NCI-H1105 (cell line): Measurements from ENCODE around the gene AGO1.

Source experiments
- DNase-seq: peaks from one replicate; lab custom pipeline; 2025; lab: John Stamatoyannopoulos, UW

The AGO1 gene

DNA sequence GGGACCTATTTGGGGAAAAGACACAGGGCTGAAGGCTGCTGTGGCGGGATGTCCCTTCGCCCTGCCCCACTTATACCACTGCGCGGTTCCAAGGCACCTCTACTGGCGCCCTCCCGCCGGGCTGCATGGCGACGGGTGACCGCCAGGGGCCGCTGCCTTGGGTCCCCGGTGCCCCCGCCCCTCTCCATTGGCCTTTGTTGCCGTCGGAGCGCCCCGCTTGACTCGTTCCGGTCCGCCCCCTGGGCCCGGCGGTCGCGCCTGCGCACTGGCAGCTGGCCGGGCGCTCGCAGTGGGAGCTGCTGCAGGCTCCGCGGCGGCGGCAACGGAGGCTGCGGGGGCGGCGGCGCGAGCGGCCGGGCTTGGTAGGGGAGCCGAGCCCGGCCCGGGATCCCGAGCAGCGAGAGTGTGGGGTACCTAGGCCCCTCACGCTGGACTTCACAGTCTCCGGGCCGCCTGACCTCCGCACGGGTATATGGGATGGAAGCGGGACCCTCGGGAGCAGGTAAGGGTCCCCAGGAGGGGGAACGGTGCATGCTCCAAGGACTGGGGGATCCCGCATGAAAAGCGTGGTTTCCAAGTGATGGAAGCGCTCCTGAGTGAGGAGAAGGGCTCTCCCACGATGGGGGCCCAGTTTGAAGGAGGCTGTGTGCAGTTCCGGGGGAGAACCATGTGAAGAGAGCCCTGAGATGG is at the start of gene AGO1:
Gene AGO1 (plus strand): TSS at position 265 of the 690 bp plus-strand sequence. CDS start 213 bp downstream, at position 478.
- peak; percentile 93 for DNase-seq

DNA sequence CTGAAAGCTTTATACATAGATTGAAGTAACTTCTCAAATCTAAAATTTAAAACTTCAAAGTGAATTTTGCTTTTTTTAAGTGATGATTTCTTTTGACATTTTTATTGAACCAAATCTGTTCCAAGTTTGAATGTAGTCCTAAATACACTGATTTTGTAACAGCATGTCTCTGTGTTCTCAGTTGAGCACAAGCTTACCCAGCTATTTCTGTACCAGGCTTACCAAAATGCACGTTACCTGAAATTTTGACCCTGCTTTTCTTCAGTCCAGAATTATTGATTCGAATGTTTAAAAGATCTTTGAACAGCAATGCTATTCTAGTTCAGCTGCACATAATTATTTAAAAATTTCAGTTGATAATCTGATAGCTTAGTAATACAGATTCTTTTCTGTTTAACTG is 49.6 kb upstream of the AGO1 start:
- no peak for DNase-seq

DNA sequence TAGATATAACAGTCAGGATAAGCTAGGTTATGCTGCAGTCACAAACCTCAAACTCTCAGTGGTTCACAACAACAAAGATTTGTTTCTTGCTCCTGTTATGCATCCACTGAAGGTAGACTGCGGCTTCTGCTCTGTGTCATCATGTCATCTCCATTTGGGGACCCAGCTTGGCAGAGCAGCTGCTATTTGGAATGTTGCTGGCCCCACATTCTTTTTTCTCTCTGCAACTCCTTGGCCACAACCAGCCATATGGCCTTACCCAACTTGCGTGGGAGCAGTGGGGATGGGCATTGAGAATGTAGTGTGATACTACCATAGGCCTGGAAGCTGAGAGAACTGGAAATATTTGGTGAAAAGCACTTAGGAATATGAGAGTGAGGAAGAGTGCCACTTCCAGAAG is 48.8 kb upstream of the AGO1 start:
- no peak for DNase-seq

DNA sequence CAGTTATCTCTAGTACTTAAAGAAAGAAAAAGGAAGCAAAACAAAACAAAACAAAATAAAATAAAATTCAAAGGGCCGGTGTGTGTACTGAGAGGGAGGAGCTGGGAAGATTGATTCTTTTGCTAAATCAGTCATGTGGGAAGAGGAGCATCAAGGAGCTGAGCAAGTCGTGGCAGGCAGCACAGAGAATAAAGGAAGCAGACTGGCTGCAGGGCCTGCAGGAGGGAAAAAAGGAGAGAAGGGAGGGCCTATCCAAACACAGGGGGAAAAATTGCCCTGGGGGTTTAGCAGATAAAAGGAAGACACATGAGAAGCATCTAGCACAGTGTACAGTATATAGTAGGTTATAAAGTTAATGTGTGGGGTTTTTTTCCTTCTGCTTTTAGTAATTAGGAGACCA is 47.6 kb upstream of the AGO1 start:
- DNase-seq, result peak; percentile 63

DNA sequence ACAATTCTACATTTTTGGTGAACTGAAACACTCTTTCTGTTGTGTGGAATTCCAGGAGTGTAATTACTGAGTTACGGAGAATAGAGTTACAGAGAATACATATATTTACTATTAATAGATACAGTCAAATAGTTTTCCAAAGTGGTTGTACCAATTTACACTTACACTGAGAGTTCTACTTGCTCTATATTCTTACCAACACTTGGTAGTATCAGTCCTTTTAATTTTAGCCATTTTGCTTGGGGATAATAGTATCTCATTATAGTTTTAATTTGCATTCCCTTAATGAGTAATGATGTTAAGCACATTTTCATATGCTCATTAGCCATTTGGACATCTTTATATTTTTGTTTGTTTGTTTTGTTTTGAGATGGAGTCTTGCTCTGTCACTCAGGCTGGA is 46.3 kb upstream of the AGO1 start:
- no peak for DNase-seq

DNA sequence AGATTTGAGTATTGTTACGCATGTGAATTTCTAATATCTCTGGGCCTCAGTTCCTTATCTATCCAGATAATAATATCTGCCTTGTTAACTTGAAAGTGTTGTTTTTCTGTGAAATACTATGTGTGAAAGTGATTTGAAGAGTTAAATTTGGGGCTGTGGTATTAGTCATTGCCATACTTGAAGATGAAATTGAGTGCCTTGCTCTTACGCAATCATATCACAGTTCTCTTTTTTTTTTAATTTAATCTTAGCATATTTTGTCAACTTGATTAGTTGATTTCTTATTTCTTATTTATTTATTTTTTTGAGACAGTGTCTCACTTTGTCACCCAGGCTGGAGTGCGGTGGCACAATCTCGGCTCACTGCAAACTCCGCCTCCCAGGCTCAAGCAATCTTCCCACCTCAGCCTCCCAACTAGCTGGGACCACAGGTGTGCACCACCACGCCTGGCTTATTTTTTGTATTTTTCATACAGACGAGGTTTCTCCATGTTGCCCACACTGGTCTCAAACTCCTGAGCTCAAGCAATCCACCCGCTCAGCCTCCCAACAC is 44.2 kb upstream of the AGO1 start:
- no peak for DNase-seq

DNA sequence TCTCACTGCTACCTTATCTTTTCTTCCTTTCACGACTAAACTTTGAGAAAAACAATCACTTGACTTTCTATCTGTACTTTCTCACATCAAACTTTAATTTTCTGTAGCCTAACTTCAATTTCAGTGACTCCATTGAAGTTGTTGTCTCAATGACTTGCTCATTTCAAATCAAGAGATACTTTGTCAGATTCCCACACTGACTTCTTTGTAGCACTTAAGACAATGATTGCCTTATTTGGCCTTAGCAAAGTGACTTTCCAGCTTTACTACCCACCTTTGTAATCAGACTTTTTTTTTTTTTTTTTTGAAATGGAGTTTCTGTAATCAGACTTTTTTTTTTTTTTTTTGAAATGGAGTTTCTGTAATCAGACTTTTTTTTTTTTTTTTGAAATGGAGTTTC is 38.2 kb upstream of the AGO1 start:
- no peak for DNase-seq

DNA sequence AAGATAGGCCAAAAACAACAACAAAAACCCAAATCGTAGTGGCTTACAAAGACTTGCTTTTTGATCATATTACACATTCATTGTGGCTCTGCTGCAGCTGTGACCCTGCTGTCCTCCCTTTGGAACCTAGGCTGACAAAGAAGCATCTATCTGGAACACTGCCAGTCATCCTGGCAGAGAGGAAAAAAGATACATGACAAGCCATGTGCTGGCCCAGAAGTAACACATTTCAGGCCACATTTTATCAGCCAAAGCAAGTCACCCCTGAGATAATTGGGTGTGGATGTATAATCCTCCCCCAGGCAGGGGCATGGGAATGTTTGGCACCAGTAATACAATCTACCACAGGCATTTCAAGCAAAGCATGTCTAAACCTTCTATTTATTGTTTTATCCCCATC is 37.2 kb upstream of the AGO1 start:
- no peak for DNase-seq

DNA sequence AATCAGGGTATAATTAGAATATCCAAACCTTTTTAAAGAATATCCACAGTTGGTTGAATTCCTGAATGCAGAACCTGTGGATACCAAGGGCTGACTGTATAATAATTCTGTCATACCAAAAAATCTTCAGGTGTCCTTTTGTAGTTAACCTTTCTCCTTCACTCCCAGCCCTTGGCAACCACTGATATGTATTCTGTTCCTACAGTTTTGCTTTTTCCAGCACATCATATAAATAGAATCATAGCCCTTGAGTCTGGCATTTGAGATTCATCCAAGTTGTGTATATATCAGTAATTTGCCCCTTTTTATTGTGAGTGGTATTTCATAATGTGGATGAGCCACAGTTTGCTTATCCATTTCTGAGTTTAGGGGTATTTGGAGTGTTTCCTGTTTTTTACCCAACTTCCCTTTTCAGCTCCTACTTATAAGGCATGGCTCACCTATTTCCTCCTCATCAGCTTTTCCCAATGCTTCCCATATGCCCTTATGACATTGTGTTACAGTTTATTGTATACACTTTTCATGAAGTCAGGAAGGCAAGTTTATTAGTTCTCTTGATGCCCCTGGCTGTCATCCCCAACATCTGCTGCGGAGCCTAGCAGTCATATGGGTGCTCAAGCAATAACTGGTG is 35.0 kb upstream of the AGO1 start:
- no peak for DNase-seq

DNA sequence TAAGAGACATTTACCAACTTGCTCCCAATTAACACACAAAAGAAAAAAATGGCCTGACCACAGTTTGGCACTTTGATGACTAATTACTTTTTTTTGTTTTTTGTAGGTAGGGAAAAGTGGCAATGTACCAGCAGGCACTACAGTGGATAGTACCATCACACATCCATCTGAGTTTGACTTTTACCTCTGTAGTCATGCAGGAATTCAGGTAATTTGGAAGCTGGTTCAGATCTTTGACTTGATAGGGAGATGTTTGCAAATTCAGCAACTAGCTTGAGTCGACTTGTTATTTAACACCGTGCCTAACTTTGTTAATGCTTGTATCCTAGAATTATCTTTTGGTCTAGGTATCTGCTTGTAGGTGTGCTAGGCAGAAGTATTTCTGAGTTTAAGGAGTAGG is 33.0 kb upstream of the AGO1 start:
- DNase-seq, result no peak

DNA sequence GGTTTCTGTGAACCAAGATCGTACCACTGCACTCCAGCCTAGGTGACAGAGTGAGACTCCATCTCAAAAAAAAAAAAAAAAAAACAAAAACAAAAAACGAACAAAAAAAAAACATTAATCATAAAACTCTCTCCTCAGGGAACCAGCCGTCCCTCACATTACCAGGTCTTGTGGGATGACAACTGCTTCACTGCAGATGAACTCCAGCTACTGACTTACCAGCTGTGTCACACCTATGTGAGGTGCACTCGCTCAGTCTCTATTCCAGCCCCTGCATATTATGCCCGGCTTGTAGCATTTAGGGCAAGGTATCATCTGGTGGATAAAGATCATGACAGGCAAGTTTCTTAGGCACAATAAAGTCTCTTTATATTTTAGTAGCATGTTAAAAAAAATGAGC is 32.3 kb upstream of the AGO1 start:
- no peak for DNase-seq

DNA sequence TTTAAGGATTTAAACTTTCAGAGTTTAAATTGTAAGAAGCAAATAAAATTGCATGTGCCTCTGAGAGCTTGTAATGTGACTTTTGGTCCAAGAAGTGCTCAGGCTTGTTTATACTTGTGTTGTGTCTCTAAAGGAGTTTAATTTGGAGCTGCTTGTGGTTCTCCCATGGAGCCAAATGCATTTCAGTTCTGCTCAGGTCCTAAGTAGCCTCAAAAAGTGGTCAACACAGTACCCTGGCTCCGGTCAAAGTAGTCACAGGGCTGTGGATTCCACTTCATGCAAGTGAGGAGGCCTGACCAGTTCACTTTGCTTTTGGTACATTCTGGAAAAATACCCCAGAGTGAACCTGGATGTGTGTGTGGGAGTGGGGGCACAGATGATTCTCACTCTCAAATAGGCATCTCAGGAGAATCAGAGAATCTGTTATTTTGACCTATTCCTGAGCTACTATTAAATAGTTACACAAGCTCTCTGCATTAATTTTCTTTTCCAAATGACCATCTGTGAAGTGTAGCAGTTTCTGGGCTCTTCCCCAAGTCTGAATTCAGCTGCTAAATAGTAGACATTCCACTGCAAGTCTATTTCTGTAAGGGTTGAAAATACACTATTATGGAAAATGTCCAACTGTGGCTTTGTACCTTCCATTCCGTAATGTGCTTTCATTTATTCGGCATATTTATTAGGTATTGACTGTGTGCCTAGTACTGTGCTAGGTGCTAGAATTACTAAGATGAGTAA is 31.7 kb upstream of the AGO1 start:
- DNase-seq, result no peak

DNA sequence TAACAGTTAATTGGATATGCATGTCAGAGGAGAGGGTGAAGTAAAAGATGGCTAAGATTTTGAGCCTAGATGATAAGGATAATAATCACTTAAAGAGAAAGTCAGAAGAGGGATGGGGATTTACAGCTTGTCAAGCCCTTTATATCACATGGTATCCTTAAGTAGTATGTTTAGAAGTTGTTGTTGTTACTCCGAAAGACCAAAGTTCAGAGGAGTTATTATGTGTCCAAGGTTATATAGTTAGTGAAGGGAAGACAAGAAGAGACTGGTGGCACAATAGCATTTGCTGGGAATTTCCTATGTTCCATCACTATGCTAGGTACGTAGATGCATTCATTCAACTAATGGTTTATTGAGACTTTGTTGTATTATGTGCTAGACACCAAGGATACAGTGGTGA is 30.8 kb upstream of the AGO1 start:
- no peak for DNase-seq

DNA sequence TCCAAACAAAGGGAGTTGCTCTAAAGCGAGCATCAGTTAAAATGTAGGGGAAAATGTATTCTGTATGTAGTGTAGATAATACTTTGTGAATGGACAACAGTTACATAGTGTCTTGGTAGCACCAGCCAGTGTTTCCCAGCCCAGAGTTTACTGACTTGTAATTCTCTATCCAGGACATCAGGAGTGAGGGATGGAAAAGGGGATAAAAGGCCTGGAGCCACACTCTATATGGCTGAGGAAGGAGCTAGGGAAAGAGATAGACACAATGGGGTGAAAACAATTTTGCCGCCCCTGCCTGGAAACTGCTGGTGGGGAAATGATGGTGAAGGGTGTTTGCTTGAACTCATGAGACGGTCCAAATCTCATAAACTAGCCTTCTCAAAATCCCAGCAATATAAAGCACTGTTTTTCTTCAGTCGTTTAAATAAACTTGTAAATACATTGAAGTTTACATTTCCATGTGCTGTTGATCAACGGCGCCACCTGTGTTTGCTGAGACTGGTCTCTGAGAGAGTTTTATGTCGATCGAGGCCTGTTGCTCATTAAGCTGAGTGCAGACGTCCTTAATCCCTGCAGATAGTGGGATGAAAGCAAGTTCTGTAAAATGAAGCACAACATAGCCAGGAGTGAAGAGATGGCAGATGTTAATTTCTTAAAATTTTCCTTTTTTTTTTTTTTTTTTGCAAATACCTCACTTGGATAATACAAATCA is 27.9 kb upstream of the AGO1 start:
- no peak for DNase-seq

DNA sequence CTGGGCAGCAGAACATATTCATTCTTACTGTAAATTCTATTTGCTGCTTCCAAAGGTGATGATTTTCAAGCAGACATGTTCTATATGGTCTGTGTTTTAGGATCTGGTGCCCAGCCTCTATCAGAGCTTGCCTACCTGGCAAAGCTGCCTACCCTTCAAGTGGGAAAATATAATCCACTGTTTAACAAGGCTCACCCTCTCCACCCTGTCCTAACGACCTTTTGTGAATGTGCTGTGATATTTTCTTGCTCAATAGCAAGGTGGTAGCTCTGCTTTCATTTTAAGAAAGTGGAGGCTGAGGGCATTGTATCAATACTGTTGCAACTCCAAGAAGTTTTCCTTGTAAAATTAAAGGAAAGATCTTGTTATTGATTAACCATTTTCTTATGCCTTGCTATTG is 26.0 kb upstream of the AGO1 start:
- no peak for DNase-seq

DNA sequence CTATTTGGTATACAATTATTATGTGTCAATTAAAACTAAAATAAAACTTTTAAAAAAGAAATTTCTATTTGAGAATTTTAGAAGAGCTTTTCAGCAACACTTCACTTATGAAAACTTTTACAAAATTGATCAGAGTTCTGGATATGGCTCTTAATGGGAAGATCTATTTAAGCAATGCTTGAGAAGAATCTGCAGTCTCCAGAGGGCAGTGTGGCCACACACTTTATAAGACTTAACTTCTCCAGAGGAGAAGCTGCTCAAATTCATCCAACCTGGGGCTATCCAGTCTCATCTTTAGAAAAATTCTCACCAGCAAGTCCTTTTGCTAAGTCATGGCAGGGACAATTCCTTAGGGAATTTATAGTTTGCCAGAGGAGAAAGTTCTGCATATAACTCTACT is 25.2 kb upstream of the AGO1 start:
- DNase-seq, result no peak

DNA sequence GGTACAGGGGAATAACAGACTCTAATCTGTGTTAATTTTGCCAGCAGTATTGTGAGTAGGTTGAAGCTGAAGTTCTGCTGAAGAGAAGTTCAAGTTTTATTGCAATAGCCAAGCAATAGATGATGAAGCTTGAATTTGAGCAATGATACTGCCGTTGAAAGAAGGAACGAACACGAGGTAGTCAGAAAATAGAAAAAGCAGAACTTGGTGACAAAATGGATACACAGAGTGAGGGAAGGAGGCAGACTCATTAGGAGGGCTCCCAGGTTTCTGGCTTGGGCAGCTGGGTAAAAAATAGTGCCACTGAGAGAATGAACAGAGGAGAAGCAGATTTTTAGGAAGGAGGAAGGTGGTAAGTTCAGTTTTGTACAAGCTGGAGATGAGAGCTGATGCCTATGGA is 22.3 kb upstream of the AGO1 start:
- no peak for DNase-seq

DNA sequence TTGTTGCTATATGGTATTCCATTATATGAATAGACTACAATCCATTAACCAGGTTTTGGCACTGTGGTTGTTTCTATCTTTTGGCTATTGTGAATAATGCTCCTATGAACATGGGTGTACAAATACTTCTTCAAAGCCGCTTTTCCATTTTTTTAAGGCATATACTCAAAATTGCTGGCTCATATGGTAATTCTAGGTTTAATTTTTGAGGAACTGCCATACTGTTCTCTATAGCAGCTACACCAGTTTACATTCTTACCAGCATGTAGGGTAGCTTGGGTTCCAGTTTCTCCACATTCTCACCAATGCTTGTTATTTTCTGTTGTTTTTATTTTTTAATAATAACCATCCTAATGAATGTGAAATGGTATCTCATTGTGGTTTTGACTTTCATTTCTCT is 19.9 kb upstream of the AGO1 start:
- no peak for DNase-seq

DNA sequence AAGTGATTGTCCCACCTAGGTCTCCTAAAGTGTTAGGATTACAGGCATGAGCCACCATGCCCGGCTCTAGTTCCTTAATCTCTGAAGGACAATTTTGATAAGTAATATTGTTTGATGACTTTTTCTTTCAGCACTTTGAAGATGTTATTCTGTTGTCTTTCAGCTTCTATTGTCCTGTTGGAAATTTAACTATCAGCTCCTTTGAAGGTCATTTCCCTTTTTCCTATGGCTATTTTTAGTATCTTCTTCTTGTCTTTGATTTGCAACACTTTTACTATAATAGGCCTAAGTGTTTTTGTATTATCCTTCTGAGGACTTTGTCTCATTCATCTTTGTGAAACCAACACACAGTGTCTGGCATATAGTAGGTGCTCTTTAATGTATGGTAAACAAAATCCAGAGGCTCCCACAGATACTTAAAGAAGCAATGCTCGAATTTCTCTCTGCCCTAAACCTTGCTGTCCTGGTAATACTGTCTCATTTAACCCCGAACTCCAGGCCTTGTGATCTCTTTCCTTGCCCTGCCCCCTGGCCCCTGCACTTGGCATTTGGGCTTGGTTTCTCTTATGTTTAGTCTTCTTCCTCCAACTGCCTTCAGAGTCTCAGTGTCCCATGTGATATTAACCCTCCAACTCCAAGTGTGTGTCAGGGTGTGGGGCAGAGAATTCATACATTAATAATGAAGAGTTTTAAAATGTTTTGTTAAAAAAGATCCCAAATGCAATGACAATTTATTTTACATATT is 19.0 kb upstream of the AGO1 start:
- DNase-seq, result no peak

DNA sequence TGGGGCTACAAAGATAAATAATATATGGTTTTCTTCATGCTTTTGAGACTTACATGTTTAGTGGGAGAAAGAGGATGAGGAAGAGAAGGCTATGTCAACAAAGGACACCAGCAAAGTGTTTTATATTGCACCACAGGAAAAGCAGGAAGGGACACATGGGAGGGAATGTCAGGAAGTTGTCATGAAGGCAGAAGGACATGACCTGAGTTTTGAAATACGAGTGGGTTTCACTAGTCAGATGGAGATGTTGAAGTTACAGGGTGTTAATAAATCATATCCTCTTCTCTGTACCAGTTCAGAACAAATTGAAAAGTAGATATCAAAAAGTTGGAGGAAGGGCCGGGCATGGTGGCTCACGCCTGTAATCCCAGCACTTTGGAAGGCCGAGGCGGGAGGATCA is 18.2 kb upstream of the AGO1 start:
- no peak for DNase-seq

DNA sequence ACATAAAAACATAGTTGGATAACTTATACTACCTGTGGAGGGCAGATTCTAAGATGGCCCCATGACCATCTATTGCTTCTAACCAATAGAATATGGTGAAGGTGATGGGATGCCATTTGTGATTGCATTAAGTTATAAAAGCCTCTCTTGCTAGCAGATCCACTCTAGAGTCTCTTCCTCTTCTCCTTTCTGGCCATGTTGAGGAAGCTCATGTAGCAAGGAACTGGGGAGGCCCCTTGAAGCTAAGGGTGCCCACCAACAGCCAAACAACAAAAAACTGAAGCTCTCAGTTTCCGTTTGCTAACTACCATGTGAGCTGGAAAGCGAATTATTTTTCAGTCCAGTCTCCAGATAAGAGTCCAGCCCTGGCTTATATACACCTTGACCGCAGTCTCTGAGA is 16.0 kb upstream of the AGO1 start:
- no peak for DNase-seq
